ENCODE measurements around the gene FAM217A.

Gene FAM217A

GRCh38 chr6:4125500-4125899 lies 46.6 kb upstream of the FAM217A start:
- Histone ChIP-seq H3K14ac (ENCODE audit: low read length in 2 of 2) (peak overlapping the region in 1 of 2 experiments; percentile 77), H4K91ac (ENCODE audit: low read length) (no peak overlapping the region), H2AFZ (ENCODE audit: low read depth, low read length) (no peak overlapping the region), H3K36me3 (ENCODE audit: control insufficient read depth in 1 of 2, insufficient read depth in 2 of 2, low read depth in 1 of 2, low read length in 2 of 2) (peaks cover 27 to 87% of the 10 kb centered on the region in 2 experiments), H3K4me2 (ENCODE audit: low read length, poor library complexity, severe bottlenecking) (no peak overlapping the region), H3K4me1 (ENCODE audit: control insufficient read depth, insufficient read depth, low read depth, low read length) (peaks cover 4% of the 10 kb centered on the region), H3K4me3 (ENCODE audit: insufficient read depth in 1 of 2, low read depth in 1 of 2, low read length in 2 of 2) (no peak overlapping the region), H3K18ac (ENCODE audit: low read depth in 1 of 2, low read length in 2 of 2) (peak overlapping the region in 1 of 2 experiments; percentile 68), H3K27me3 (ENCODE audit: control insufficient read depth in 1 of 2, insufficient read depth in 1 of 2, low read length in 2 of 2) (no peaks in the 10 kb centered on the region), H2BK12ac (ENCODE audit: low read length in 2 of 2) (peak overlapping the region in 1 of 2 experiments; percentile 47), H2BK5ac (ENCODE audit: low read depth, low read length, poor library complexity, severe bottlenecking) (no peak overlapping the region), H2BK120ac (ENCODE audit: low read depth, low read length) (no peak overlapping the region), H2AK5ac (ENCODE audit: low read length, severe bottlenecking) (peak overlapping the region; percentile 36), H3K79me1 (replicated peaks; ENCODE audit: low read length, poor library complexity, severe bottlenecking) (peaks cover 19% of the 10 kb centered on the region), H3K9ac (ENCODE audit: low read length) (no peak overlapping the region), H3K23ac (ENCODE audit: low read length in 2 of 2) (peak overlapping the region in 1 of 2 experiments; percentile 50), H3K9me3 (ENCODE audit: control insufficient read depth, low read length) (no peaks in the 10 kb centered on the region), H3K4ac (ENCODE audit: low read depth in 1 of 2, low read length in 2 of 2) (no peak overlapping the region), H3K27ac (ENCODE audit: low read length, poor library complexity, severe bottlenecking) (peak overlapping the region; percentile 21), H2BK15ac (ENCODE audit: low read depth, poor library complexity, severe bottlenecking) (no peak overlapping the region), H4K8ac (ENCODE audit: low read length) (no peak overlapping the region)
- 85% methylated on average over 5 of the region's 5 CpGs for WGBS
- DNase-seq, result no peak

GRCh38 chr6:4124351-4124750 lies 45.4 kb upstream of the FAM217A start:
- no peak for DNase-seq
- Histone ChIP-seq H2AK5ac (ENCODE audit: low read length, severe bottlenecking) (no peak overlapping the region), H3K4me3 (ENCODE audit: insufficient read depth in 1 of 2, low read depth in 1 of 2, low read length in 2 of 2) (no peak overlapping the region), H2BK12ac (ENCODE audit: low read length in 2 of 2) (no peak overlapping the region), H3K36me3 (ENCODE audit: control insufficient read depth in 1 of 2, insufficient read depth in 2 of 2, low read depth in 1 of 2, low read length in 2 of 2) (peaks cover 25 to 87% of the 10 kb centered on the region in 2 experiments), H3K4me2 (ENCODE audit: low read length, poor library complexity, severe bottlenecking) (no peak overlapping the region), H3K9me3 (ENCODE audit: control insufficient read depth, low read length) (no peaks in the 10 kb centered on the region), H2BK15ac (ENCODE audit: low read depth, poor library complexity, severe bottlenecking) (no peak overlapping the region), H3K27ac (ENCODE audit: low read length, poor library complexity, severe bottlenecking) (no peak overlapping the region), H2BK5ac (ENCODE audit: low read depth, low read length, poor library complexity, severe bottlenecking) (no peak overlapping the region), H4K8ac (ENCODE audit: low read length) (no peak overlapping the region), H3K4ac (ENCODE audit: low read depth in 1 of 2, low read length in 2 of 2) (no peak overlapping the region), H4K91ac (ENCODE audit: low read length) (no peak overlapping the region), H2BK120ac (ENCODE audit: low read depth, low read length) (no peak overlapping the region), H3K18ac (ENCODE audit: low read depth in 1 of 2, low read length in 2 of 2) (no peak overlapping the region), H3K9ac (ENCODE audit: low read length) (no peak overlapping the region), H3K4me1 (ENCODE audit: control insufficient read depth, insufficient read depth, low read depth, low read length) (peaks cover 4% of the 10 kb centered on the region), H3K79me1 (replicated peaks; ENCODE audit: low read length, poor library complexity, severe bottlenecking) (peaks cover 15% of the 10 kb centered on the region), H3K14ac (ENCODE audit: low read length in 2 of 2) (no peak overlapping the region), H3K23ac (ENCODE audit: low read length in 2 of 2) (no peak overlapping the region), H2AFZ (ENCODE audit: low read depth, low read length) (no peak overlapping the region), H3K27me3 (ENCODE audit: control insufficient read depth in 1 of 2, insufficient read depth in 1 of 2, low read length in 2 of 2) (no peaks in the 10 kb centered on the region)
- WGBS, result no CpG with 5 or more reads among the region's 1 CpG

- no peak overlapping the region for H3K14ac ChIP-seq (ENCODE audit: low read length in 2 of 2)
- no peak overlapping the region for H2BK15ac ChIP-seq (ENCODE audit: low read depth, poor library complexity, severe bottlenecking)
- no peak overlapping the region for H3K4ac ChIP-seq (ENCODE audit: low read depth in 1 of 2, low read length in 2 of 2)
- no peak overlapping the region for H2BK5ac ChIP-seq (ENCODE audit: low read depth, low read length, poor library complexity, severe bottlenecking)
- 90% methylated on average over 2 of the region's 4 CpGs for WGBS
- H2AK5ac ChIP-seq (ENCODE audit: low read length, severe bottlenecking), result no peak overlapping the region
- H3K4me3 ChIP-seq (ENCODE audit: insufficient read depth in 1 of 2, low read depth in 1 of 2, low read length in 2 of 2), result no peak overlapping the region
- no peak for DNase-seq
- H3K27ac ChIP-seq (ENCODE audit: low read length, poor library complexity, severe bottlenecking), result no peak overlapping the region
- peaks cover 2% of the 10 kb centered on the region for H3K79me1 ChIP-seq (replicated peaks; ENCODE audit: low read length, poor library complexity, severe bottlenecking)
- no peak overlapping the region for H2AFZ ChIP-seq (ENCODE audit: low read depth, low read length)
- no peak overlapping the region for H3K9ac ChIP-seq (ENCODE audit: low read length)
- H3K4me2 ChIP-seq (ENCODE audit: low read length, poor library complexity, severe bottlenecking), result no peak overlapping the region
- no peak overlapping the region for H2BK12ac ChIP-seq (ENCODE audit: low read length in 2 of 2)
- H4K91ac ChIP-seq (ENCODE audit: low read length), result no peak overlapping the region
- no peak overlapping the region for H3K18ac ChIP-seq (ENCODE audit: low read depth in 1 of 2, low read length in 2 of 2)
- peaks cover 3% of the 10 kb centered on the region for H3K4me1 ChIP-seq (ENCODE audit: control insufficient read depth, insufficient read depth, low read depth, low read length)
- H2BK120ac ChIP-seq (ENCODE audit: low read depth, low read length), result no peak overlapping the region
- H3K36me3 ChIP-seq (ENCODE audit: control insufficient read depth in 1 of 2, insufficient read depth in 2 of 2, low read depth in 1 of 2, low read length in 2 of 2), result peaks cover 26 to 54% of the 10 kb centered on the region in 2 experiments
- H3K23ac ChIP-seq (ENCODE audit: low read length in 2 of 2), result no peak overlapping the region
- H4K8ac ChIP-seq (ENCODE audit: low read length), result no peak overlapping the region
- H3K27me3 ChIP-seq (ENCODE audit: control insufficient read depth in 1 of 2, insufficient read depth in 1 of 2, low read length in 2 of 2), result no peaks in the 10 kb centered on the region
- H3K9me3 ChIP-seq (ENCODE audit: control insufficient read depth, low read length), result peaks cover 5% of the 10 kb centered on the region
These were observed 36.8 kb upstream of the FAM217A start for GRCh38 chr6:4115741-4116140.

DNA sequence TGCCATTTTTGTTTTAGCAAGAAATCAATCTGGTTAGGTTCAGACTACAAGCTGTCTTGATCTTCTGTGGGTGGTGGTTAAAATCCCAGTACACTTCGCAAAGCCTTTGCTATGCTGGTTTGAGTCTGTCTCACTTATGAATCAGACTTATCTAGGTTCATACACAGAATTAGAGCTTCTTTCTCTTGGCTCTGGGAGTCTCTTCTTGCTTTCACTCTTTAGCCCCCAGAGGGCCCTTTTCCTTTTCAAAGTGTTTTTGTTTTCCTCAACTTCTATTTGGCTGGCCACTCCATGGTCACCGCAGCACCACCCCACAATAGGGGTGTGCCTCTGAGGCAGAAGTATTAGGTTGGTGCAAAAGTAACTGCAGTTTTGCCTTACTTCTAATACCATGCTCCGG lies 35.2 kb upstream of the FAM217A start:
- Histone ChIP-seq H3K18ac (ENCODE audit: low read depth in 1 of 2, low read length in 2 of 2) (no peak overlapping the region), H3K23ac (ENCODE audit: low read length in 2 of 2) (no peak overlapping the region), H3K79me1 (replicated peaks; ENCODE audit: low read length, poor library complexity, severe bottlenecking) (peaks cover 2% of the 10 kb centered on the region), H4K91ac (ENCODE audit: low read length) (no peak overlapping the region), H2BK5ac (ENCODE audit: low read depth, low read length, poor library complexity, severe bottlenecking) (no peak overlapping the region), H3K36me3 (ENCODE audit: control insufficient read depth in 1 of 2, insufficient read depth in 2 of 2, low read depth in 1 of 2, low read length in 2 of 2) (peaks cover 23 to 38% of the 10 kb centered on the region in 2 experiments), H3K14ac (ENCODE audit: low read length in 2 of 2) (no peak overlapping the region), H3K9me3 (ENCODE audit: control insufficient read depth, low read length) (peaks cover 5% of the 10 kb centered on the region), H3K9ac (ENCODE audit: low read length) (peak overlapping the region; percentile 35), H2AFZ (ENCODE audit: low read depth, low read length) (no peak overlapping the region), H3K27me3 (ENCODE audit: control insufficient read depth in 1 of 2, insufficient read depth in 1 of 2, low read length in 2 of 2) (no peaks in the 10 kb centered on the region), H2BK12ac (ENCODE audit: low read length in 2 of 2) (no peak overlapping the region), H3K4me3 (ENCODE audit: insufficient read depth in 1 of 2, low read depth in 1 of 2, low read length in 2 of 2) (peak overlapping the region in 1 of 2 experiments; percentile 7), H3K4me1 (ENCODE audit: control insufficient read depth, insufficient read depth, low read depth, low read length) (peaks cover 1% of the 10 kb centered on the region), H2AK5ac (ENCODE audit: low read length, severe bottlenecking) (no peak overlapping the region), H4K8ac (ENCODE audit: low read length) (no peak overlapping the region), H2BK120ac (ENCODE audit: low read depth, low read length) (no peak overlapping the region), H3K27ac (ENCODE audit: low read length, poor library complexity, severe bottlenecking) (no peak overlapping the region), H3K4ac (ENCODE audit: low read depth in 1 of 2, low read length in 2 of 2) (no peak overlapping the region), H3K4me2 (ENCODE audit: low read length, poor library complexity, severe bottlenecking) (no peak overlapping the region), H2BK15ac (ENCODE audit: low read depth, poor library complexity, severe bottlenecking) (no peak overlapping the region)
- WGBS, result 100% methylated on average over 2 of the region's 3 CpGs
- DNase-seq, result no peak
